ENCODE results near the gene PRXL2B. TPM values are rescaled to one million over a fixed set of nuclear protein-coding genes. Genes with fewer than 3 reads are reported as not detected.

The PRXL2B gene
- total and polyA plus RNA-seq, 10 of the 15 experiments (the other 5 are each of a cell fraction or from before 2014, with no cell fraction given) = 0.44 to 5.6 (median 4.0) TPM

DNA sequence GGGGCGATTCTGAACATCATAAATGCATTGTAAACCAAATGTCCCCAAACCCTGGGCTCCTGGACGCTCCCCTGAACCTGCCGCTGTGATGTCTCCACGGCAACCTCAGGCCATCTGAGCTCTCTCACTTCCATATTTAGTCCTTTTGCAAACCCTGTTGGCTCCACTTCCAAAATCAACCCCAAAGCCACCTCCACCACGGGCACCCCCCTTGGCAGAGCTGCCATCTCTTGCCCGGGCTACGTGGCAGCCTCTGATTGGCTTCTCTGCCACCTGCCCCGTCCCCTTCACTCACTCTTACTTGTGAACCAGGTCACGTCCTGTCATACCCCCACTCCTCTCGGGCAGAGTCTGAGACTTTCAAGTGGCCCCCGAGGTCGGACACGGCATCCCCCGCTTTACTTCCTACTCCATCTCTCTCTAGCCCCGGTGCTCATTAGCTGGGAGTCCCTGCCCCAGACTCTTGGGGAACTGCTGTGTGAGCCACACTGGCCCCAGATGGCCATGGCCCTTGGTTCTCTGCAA is 15.8 kb downstream of the PRXL2B start:
- 34% methylated on average over 15 of the region's 15 CpGs for WGBS (ENCODE audit: insufficient coverage, insufficient replicate concordance, low lambda C conversion rate, missing lambda C conversion rate)

DNA sequence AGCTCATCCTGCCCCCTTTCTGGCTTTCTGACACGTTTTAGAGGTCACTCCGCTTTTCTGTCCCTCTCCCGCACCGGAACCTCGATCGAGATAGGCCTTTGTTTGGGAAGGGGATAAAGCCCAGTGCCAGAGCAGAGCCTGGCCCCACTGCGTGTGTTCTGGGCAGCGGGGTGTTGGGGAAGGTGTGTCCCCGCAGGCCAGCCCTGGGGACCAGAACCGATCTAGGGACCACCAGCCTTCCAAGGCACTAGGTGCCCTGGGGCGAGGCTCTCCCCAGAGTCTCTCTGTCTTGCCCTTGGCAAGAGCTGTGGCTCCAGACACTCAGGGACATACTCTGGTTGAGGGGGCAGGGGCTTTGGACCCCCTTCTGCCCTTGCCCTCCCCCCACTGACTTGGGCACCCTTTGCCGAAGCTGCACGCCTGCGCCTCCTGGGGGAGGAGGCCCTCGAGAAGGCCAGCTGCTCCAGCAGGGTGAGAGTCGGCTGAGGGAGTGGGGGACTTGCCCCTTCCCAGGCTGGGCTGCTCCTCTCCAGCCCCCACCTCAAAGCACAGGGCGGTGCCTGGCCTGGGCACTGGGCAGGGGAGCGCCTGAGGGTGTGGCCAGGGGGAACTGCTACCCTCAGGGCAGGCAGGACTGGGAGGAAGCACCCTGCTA is 16.4 kb downstream of the PRXL2B start:
- Histone ChIP-seq H4K20me1 (ENCODE audit: control insufficient read depth, insufficient read depth) (no peaks in the 10 kb centered on the region), H3K27ac (ENCODE audit: control insufficient read depth, insufficient read depth) (no peak overlapping the region), H3K4me3 (no peak overlapping the region), H3K4me2 (ENCODE audit: control insufficient read depth, insufficient read depth) (no peak overlapping the region), H3K79me2 (ENCODE audit: control insufficient read depth, insufficient read depth, low read length) (no peaks in the 10 kb centered on the region), H3K4me1 (ENCODE audit: control insufficient read depth, insufficient read depth, low read length) (no peaks in the 10 kb centered on the region), H3K9ac (ENCODE audit: control insufficient read depth, insufficient read depth, low read length) (no peak overlapping the region), H3K36me3 (ENCODE audit: control insufficient read depth in 2 of 2, insufficient read depth in 2 of 2, low read length in 1 of 2) (no peaks in the 10 kb centered on the region), H2AFZ (ENCODE audit: control insufficient read depth, low read depth, low read length) (no peak overlapping the region), H3K27me3 (replicated peaks in 1 of 2; ENCODE audit: control insufficient read depth in 2 of 2, insufficient read depth in 2 of 2, low read length in 1 of 2) (no peaks in the 10 kb centered on the region), H3K9me3 (replicated peaks; ENCODE audit: control insufficient read depth, insufficient read depth, low read length) (no peaks in the 10 kb centered on the region)
- POLR2A ChIA-PET = no interaction called here
- ATAC-seq (no peak), DNase-seq (ENCODE audit: low read depth, low spot score) (no peak), FAIRE-seq (no peak)
- TF ChIP-seq SUPT20H (IDR thresholded peaks at IDR 0.05; ENCODE audit: borderline replicate concordance, control insufficient read depth, low read depth, low read length) (no peak), BHLHE40 (IDR thresholded peaks at IDR 0.05; ENCODE audit: borderline replicate concordance in 1 of 2, low read depth in 2 of 2, low read length in 1 of 2) (no peak), NFYA (IDR thresholded peaks at IDR 0.05; ENCODE audit: borderline replicate concordance, low read depth, low read length) (no peak), ZNF622 (IDR thresholded peaks at IDR 0.05) (no peak), HDAC6 (IDR thresholded peaks at IDR 0.05; ENCODE audit: unreplicated experiment) (no peak), SREBF1 (IDR thresholded peaks at IDR 0.05; ENCODE audit: low read length) (no peak), ZNF384 (IDR thresholded peaks at IDR 0.05; ENCODE audit: borderline replicate concordance, low read depth, low read length) (no peak), ZSCAN29 (IDR thresholded peaks at IDR 0.05) (no peak), SMAD1 (IDR thresholded peaks at IDR 0.05; ENCODE audit: low read depth, partially characterized antibody) (no peak), PML (IDR thresholded peaks at IDR 0.05; ENCODE audit: low read length) (no peak), HCFC1 (IDR thresholded peaks at IDR 0.05; ENCODE audit: low read length) (no peak), GABPA (IDR thresholded peaks at IDR 0.05; ENCODE audit: low read depth) (no peak)
- TF ChIP-seq, protein P1, sequence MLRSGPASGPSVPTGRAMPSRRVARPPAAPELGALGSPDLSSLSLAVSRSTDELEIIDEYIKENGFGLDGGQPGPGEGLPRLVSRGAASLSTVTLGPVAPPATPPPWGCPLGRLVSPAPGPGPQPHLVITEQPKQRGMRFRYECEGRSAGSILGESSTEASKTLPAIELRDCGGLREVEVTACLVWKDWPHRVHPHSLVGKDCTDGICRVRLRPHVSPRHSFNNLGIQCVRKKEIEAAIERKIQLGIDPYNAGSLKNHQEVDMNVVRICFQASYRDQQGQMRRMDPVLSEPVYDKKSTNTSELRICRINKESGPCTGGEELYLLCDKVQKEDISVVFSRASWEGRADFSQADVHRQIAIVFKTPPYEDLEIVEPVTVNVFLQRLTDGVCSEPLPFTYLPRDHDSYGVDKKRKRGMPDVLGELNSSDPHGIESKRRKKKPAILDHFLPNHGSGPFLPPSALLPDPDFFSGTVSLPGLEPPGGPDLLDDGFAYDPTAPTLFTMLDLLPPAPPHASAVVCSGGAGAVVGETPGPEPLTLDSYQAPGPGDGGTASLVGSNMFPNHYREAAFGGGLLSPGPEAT (IDR thresholded peaks at IDR 0.05; ENCODE audit: low read depth) = no peak
- TF ChIP-seq, protein P2, sequence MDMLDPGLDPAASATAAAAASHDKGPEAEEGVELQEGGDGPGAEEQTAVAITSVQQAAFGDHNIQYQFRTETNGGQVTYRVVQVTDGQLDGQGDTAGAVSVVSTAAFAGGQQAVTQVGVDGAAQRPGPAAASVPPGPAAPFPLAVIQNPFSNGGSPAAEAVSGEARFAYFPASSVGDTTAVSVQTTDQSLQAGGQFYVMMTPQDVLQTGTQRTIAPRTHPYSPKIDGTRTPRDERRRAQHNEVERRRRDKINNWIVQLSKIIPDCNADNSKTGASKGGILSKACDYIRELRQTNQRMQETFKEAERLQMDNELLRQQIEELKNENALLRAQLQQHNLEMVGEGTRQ (IDR thresholded peaks at IDR 0.05; ENCODE audit: borderline replicate concordance, low read depth, low read length) = no peak
- CTCF ChIA-PET = no interaction called here
- WGBS (ENCODE audit: insufficient coverage, insufficient replicate concordance, low lambda C conversion rate, missing lambda C conversion rate) = 46% methylated on average over 14 of the region's 18 CpGs
- intact Hi-C loops (cut with micrococcal nuclease; ENCODE audit: unreplicated experiment) = no loop called here
- in situ Hi-C loops (cut with MboI) = no loop called here
- no TSS peak for BruUV-seq (replicated peaks)
- RAD21 ChIA-PET (ENCODE audit: unreplicated experiment) = no interaction called here
- SMC1A ChIA-PET (ENCODE audit: uncharacterized antibody, unreplicated experiment) = no interaction called here

More for the DNA sequence above, 15.8 kb downstream of the PRXL2B start:
- Histone ChIP-seq H3K4me1 (ENCODE audit: control insufficient read depth, insufficient read depth, low read length) (no peaks in the 10 kb centered on the region), H3K79me2 (ENCODE audit: control insufficient read depth, insufficient read depth, low read length) (no peaks in the 10 kb centered on the region), H3K27me3 (replicated peaks in 1 of 2; ENCODE audit: control insufficient read depth in 2 of 2, insufficient read depth in 2 of 2, low read length in 1 of 2) (no peaks in the 10 kb centered on the region), H3K4me3 (no peak overlapping the region), H3K4me2 (ENCODE audit: control insufficient read depth, insufficient read depth) (no peak overlapping the region), H3K9ac (ENCODE audit: control insufficient read depth, insufficient read depth, low read length) (no peak overlapping the region), H3K9me3 (replicated peaks; ENCODE audit: control insufficient read depth, insufficient read depth, low read length) (no peaks in the 10 kb centered on the region), H3K36me3 (ENCODE audit: control insufficient read depth in 2 of 2, insufficient read depth in 2 of 2, low read length in 1 of 2) (no peaks in the 10 kb centered on the region), H2AFZ (ENCODE audit: control insufficient read depth, low read depth, low read length) (no peak overlapping the region), H3K27ac (ENCODE audit: control insufficient read depth, insufficient read depth) (no peak overlapping the region), H4K20me1 (ENCODE audit: control insufficient read depth, insufficient read depth) (no peaks in the 10 kb centered on the region)
- in situ Hi-C loops (cut with MboI) = no loop called here
- POLR2A ChIA-PET = no interaction called here
- CTCF ChIA-PET = no interaction called here
- no peak for FAIRE-seq
- RAD21 ChIA-PET (ENCODE audit: unreplicated experiment) = no interaction called here
- SMC1A ChIA-PET (ENCODE audit: uncharacterized antibody, unreplicated experiment) = no interaction called here
- no TSS peak for BruUV-seq (replicated peaks)
- no peak for DNase-seq (ENCODE audit: low read depth, low spot score)
- intact Hi-C loops (cut with micrococcal nuclease; ENCODE audit: unreplicated experiment) = no loop called here
- no peak for ATAC-seq
- TF ChIP-seq MTA3 (IDR thresholded peaks at IDR 0.05; ENCODE audit: borderline replicate concordance, low read length) = no peak

All from GM12878 (cell line).